Left renal pelvis (tissue), 4 donors: Measurements from ENCODE around the gene IP6K2. TPM values are rescaled to one million over a fixed set of nuclear protein-coding genes. Genes with fewer than 3 reads are reported as not detected.
"Not testable (repeated sequence)": the region's sequence is repeated elsewhere in the genome, so short reads cannot be mapped to it uniquely, and the experiment has no call there.

ENCODE experiments used
- DNase-seq, 4 donors: peaks; one replicate each; pipeline ENCODE4 v3.0.0-alpha.2; 2013; ENCODE audit warnings: low read depth in 4 of 4, low spot score in 3 of 4
- polyA plus RNA-seq, 4 donors: library from polyadenylated mRNA; unstranded; fragments of 120-200 nt; gene quantifications; one replicate each; pipeline ENCODE4 v1.2.1, GENCODE V29; 2013; ENCODE audit not compliant: insufficient read length in 4 of 4

IP6K2 gene
- 100 to 1,000 TPM; 159 to 304 (median 204) TPM for polyA plus RNA-seq

- peak; percentile 93 to 97 (median 94) for DNase-seq
Measured at GRCh38 chr3:48716982-48717746, at the start of gene IP6K2. Gene IP6K2 (minus strand): TSS chr3:48717221. CDS start chr3:48695291, 21,930 bp downstream.

- DNase-seq: no peak
Measured at GRCh38 chr3:48765376-48765775, 48.4 kb upstream of the IP6K2 start.

- no peak for DNase-seq
Measured at GRCh38 chr3:48762816-48763215, 45.8 kb upstream of the IP6K2 start.

- not testable (repeated sequence) for DNase-seq
Measured at GRCh38 chr3:48759991-48760540, 43.0 kb upstream of the IP6K2 start.

GRCh38 chr3:48759531-48759930 lies 42.5 kb upstream of the IP6K2 start:
- not testable (repeated sequence) for DNase-seq

- no peak for DNase-seq
Measured at GRCh38 chr3:48759071-48759470, 42.0 kb upstream of the IP6K2 start.

- DNase-seq: no peak
Measured at GRCh38 chr3:48756640-48757039, 39.6 kb upstream of the IP6K2 start.

GRCh38 chr3:48750856-48751255 lies 33.8 kb upstream of the IP6K2 start:
- DNase-seq: no peak

GRCh38 chr3:48748754-48749153 lies 31.7 kb upstream of the IP6K2 start:
- no peak for DNase-seq

- no peak for DNase-seq
Measured at GRCh38 chr3:48747706-48748105, 30.7 kb upstream of the IP6K2 start.

- no peak for DNase-seq
Measured at GRCh38 chr3:48747015-48747615, 30.1 kb upstream of the IP6K2 start.

GRCh38 chr3:48743773-48744172 lies 26.8 kb upstream of the IP6K2 start:
- no peak for DNase-seq

- not testable (repeated sequence) for DNase-seq
Measured at GRCh38 chr3:48741226-48741625, 24.2 kb upstream of the IP6K2 start.

GRCh38 chr3:48739955-48740823 lies 23.2 kb upstream of the IP6K2 start:
- DNase-seq: no peak

- no peak for DNase-seq
Measured at GRCh38 chr3:48739617-48739954, 22.6 kb upstream of the IP6K2 start.

- no peak for DNase-seq
Measured at GRCh38 chr3:48738926-48739616, 22.1 kb upstream of the IP6K2 start.

GRCh38 chr3:48738144-48738536 lies 21.1 kb upstream of the IP6K2 start:
- peak in 1 of 4 donors; percentile 68 for DNase-seq

GRCh38 chr3:48735075-48735767 lies 18.2 kb upstream of the IP6K2 start:
- not testable (repeated sequence) for DNase-seq

GRCh38 chr3:48734541-48734940 lies 17.5 kb upstream of the IP6K2 start:
- DNase-seq: not testable (repeated sequence)
